GM12865 (cell line): ENCODE data around the gene DDX17.

ENCODE experiments used
- DNase-seq: peaks from one replicate; pipeline ENCODE4 v3.0.0; 2010; ENCODE audit warnings: low read depth
- H3K4me3 ChIP-seq: 2 replicates; pipeline ENCODE4 v1.5.1; 2011; ENCODE audit warnings: mild to moderate bottlenecking, low read depth, low read length, control low read depth
- CTCF ChIP-seq: IDR thresholded peaks from 2 replicates; pipeline ENCODE4 v1.5.1; 2011; ENCODE audit warnings: low read length, control low read depth, low read depth, inconsistent platforms; ENCODE audit not compliant: insufficient read depth; ENCODE audit errors: missing control alignments

DDX17 gene

GRCh38 chr22:38505541-38506117 is 482 bp downstream of the DDX17 start:
- peak overlapping the region; percentile 93 for H3K4me3 ChIP-seq
- no peak for TF ChIP-seq CTCF
- peak; percentile 64 for DNase-seq

- peak overlapping the region; percentile 93 for H3K4me3 ChIP-seq
- TF ChIP-seq CTCF = no peak
- DNase-seq = peak; percentile 81
These were observed 1.2 kb downstream of the DDX17 start for GRCh38 chr22:38504731-38505540.

GRCh38 chr22:38503021-38503420 is 3.1 kb downstream of the DDX17 start:
- H3K4me3 ChIP-seq = peak overlapping the region; percentile 93
- no peak for TF ChIP-seq CTCF
- no peak for DNase-seq

GRCh38 chr22:38501797-38502672 is 4.1 kb downstream of the DDX17 start:
- DNase-seq = no peak
- no peak overlapping the region for H3K4me3 ChIP-seq
- no peak for TF ChIP-seq CTCF

- no peak overlapping the region for H3K4me3 ChIP-seq
- DNase-seq = no peak
- no peak for TF ChIP-seq CTCF
These were observed 8.2 kb downstream of the DDX17 start for GRCh38 chr22:38497869-38498268.

GRCh38 chr22:38494939-38495338 is 11.2 kb downstream of the DDX17 start:
- no peak overlapping the region for H3K4me3 ChIP-seq
- TF ChIP-seq CTCF = no peak
- no peak for DNase-seq
